Lower leg skin (tissue), 3 donors: Measurements from ENCODE around the gene RBKS.

Source experiments
- CTCF ChIP-seq, 3 donors: fragments of 450-650 bp; IDR thresholded peaks; one replicate each; pipeline ENCODE4 v1.5.1; 2016; ENCODE audit warnings: antibody characterized with exemption in 3 of 3, mild to moderate bottlenecking in 3 of 3, moderate library complexity in 2 of 3
- POLR2A ChIP-seq, 2 donors: fragments of 450-650 bp; IDR thresholded peaks; one replicate each; pipeline ENCODE4 v1.6.1; 2016 to 2017; ENCODE audit warnings: antibody characterized with exemption in 2 of 2, mild to moderate bottlenecking in 1 of 2, moderate library complexity in 1 of 2

- TF ChIP-seq CTCF (IDR thresholded peaks at IDR 0.05), result no peak
- no peak for TF ChIP-seq POLR2A (IDR thresholded peaks at IDR 0.05)
Observed at GRCh38 chr2:27808418-27808817, 81.8 kb downstream of the RBKS start.
